Esophagus muscularis mucosa (tissue), 4 donors: Measurements from ENCODE around the gene PLCB3. TPM values are rescaled to one million over a fixed set of nuclear protein-coding genes. Genes with fewer than 3 reads are reported as not detected.
A peak's percentile ranks its signal among the peaks of the same experiment; 100 is the strongest.

Source experiments
- DNase-seq: peaks from one replicate; pipeline ENCODE4 v3.0.0-alpha.2; 2017; ENCODE audit errors: extremely low spot score
- H3K27ac ChIP-seq, 4 donors: fragments of 200-600 bp; sonication (generic); replicated peaks in 1 of 4; 1 replicate in 3 of 4; 2 replicates in 1 of 4; pipeline ENCODE4 v1.5.1; 2016 to 2019; ENCODE audit warnings: mild to moderate bottlenecking in 1 of 4
- H3K27me3 ChIP-seq, 4 donors: fragments of 200-600 bp; sonication (generic); one replicate each; pipeline versions ENCODE4 v1.5.1 to v1.6.0; 2016 to 2019
- H3K36me3 ChIP-seq, 4 donors: fragments of 200-600 bp; sonication (generic); one replicate each; pipeline ENCODE4 v1.5.1; 2016 to 2019
- H3K4me1 ChIP-seq, 4 donors: fragments of 200-600 bp; sonication (generic); one replicate each; pipeline ENCODE4 v1.5.1; 2016 to 2019
- H3K4me3 ChIP-seq, 4 donors: fragments of 200-600 bp; sonication (generic); 1 replicate in 2 of 4; 2 replicates in 2 of 4; pipeline ENCODE4 v1.5.1; 2016 to 2019; ENCODE audit warnings: mild to moderate bottlenecking in 4 of 4, moderate library complexity in 1 of 4
- H3K9me3 ChIP-seq, 4 donors: fragments of 200-600 bp; sonication (generic); 1 replicate in 3 of 4; 2 replicates in 1 of 4; pipeline ENCODE4 v1.5.1; 2016 to 2019
- CTCF ChIP-seq, 3 experiments: fragments of 200-600 bp in 2 of 3; fragments of 450-650 bp in 1 of 3; sonication (generic) in 2 of 3; IDR thresholded peaks; one replicate each; pipeline ENCODE4 v1.5.1; 2017 to 2019; ENCODE audit warnings: antibody characterized with exemption in 3 of 3, mild to moderate bottlenecking in 2 of 3, moderate library complexity in 1 of 3
- EP300 ChIP-seq: sonication (generic); formaldehyde crosslinking; IDR thresholded peaks from one replicate; pipeline ENCODE4 v1.6.1; 2017; ENCODE audit warnings: antibody characterized with exemption
- POLR2A ChIP-seq: fragments of 450-650 bp; IDR thresholded peaks from one replicate; pipeline ENCODE4 v1.6.1; 2017; ENCODE audit warnings: antibody characterized with exemption, moderate library complexity, mild to moderate bottlenecking, low read depth
- POLR2AphosphoS5 ChIP-seq, 2 donors: sonication (generic); formaldehyde crosslinking; IDR thresholded peaks; one replicate each; pipeline ENCODE4 v1.6.1; 2017; ENCODE audit warnings: antibody characterized with exemption in 2 of 2
- whole genome bisulfite sequencing: methylation state at CpG from one replicate; pipeline ENCODE4 v1.1.5; 2018; 5-methylcytosine and 5-hydroxymethylcytosine counted together
- intact Hi-C: fragments of 100-400 bp; cut with DNase I; formaldehyde crosslinking; loops from one replicate; pipeline ENCODE4 v1.15.1; 2023
- total RNA-seq, 4 donors: library from RNA; depleted of rRNA; stranded (reverse); fragments of >200 nt; gene quantifications; one replicate each; pipeline versions ENCODE4 v1.1.0 to v1.2.1, GENCODE V29; 2016

The PLCB3 gene
- total RNA-seq, 4 donors from 2014 or later, result 18.9 to 36.5 (median 25.3) TPM

- no peak for TF ChIP-seq EP300
- no peak for TF ChIP-seq CTCF (IDR thresholded peaks at IDR 0.05)
- no peak for TF ChIP-seq POLR2AphosphoS5 (IDR thresholded peaks at IDR 0.05)
- TF ChIP-seq POLR2A, result no peak
- 81% methylated on average over 15 of the region's 15 CpGs for WGBS
- no peak overlapping the region for H3K27ac ChIP-seq
- intact Hi-C loops, result loop anchor here (5.0 kb wide), 1 partner anchor 36 kb away; the partner anchor contains the start of gene CATSPERZ
- no peak overlapping the region for H3K4me3 ChIP-seq
- DNase-seq, result no peak
- peaks cover 22 to 61% (median 59%) of the 10 kb centered on the region in 4 donors for H3K36me3 ChIP-seq
- H3K27me3 ChIP-seq, result no peaks in the 10 kb centered on the region
- no peaks in the 10 kb centered on the region for H3K9me3 ChIP-seq
- peaks cover 22 to 24% (median 23%) of the 10 kb centered on the region in 4 donors for H3K4me1 ChIP-seq
These were observed 15.0 kb downstream of the PLCB3 start for GRCh38 chr11:64266339-64266738.

DNA sequence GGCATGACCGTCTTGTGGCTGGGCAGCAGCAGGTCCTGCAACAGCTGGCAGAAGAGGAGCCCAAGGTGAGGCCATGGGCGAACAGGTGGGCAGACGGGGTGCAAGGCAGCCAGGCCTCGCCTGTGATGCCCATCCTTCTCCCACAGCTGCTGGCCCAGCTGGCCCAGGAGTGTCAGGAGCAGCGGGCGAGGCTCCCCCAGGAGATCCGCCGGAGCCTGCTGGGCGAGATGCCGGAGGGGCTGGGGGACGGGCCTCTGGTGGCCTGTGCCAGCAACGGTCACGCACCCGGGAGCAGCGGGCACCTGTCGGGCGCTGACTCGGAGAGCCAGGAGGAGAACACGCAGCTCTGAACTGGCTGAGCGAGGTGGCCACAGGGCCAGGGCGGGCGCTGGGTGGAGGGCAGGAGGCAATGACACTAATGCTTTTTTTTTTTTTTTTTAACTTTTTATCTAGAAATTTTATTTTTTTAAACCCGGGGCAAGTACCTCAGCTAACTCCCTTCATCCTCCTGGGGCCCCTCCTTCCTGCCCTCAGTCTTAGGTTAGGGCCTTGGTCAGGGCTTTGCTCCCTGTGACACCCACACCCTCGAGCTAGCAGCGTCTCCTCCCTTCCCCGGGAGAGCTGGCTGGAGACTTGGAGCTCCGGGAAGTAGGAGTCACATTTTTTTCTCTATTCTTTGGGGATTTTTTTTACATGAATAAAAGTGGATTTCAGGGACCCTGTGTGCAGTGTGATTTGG, 16.0 kb downstream of the PLCB3 start:
- Histone ChIP-seq H3K27ac (peak overlapping the region; percentile 91 to 98 (median 96)), H3K9me3 (no peaks in the 10 kb centered on the region), H3K4me3 (no peak overlapping the region), H3K36me3 (peaks cover 13 to 51% (median 49%) of the 10 kb centered on the region in 4 donors), H3K27me3 (no peaks in the 10 kb centered on the region), H3K4me1 (peaks cover 32 to 33% (median 33%) of the 10 kb centered on the region in 4 donors)
- intact Hi-C loops, result loop anchor here (5.0 kb wide), 1 partner anchor 35 kb away; the partner anchor contains the start of gene CATSPERZ
- DNase-seq, result no peak
- no peak for TF ChIP-seq POLR2AphosphoS5 (IDR thresholded peaks at IDR 0.05)
- TF ChIP-seq EP300, result no peak
- no peak for TF ChIP-seq CTCF (IDR thresholded peaks at IDR 0.05)
- no peak for TF ChIP-seq POLR2A
- WGBS, result 72% methylated on average over 24 of the region's 27 CpGs

GRCh38 chr11:64268025-64268892, 16.9 kb downstream of the PLCB3 start:
- no peak for DNase-seq
- Histone ChIP-seq H3K4me3 (peak overlapping the region; percentile 70 to 81 (median 78)), H3K27ac (peak overlapping the region; percentile 91 to 98 (median 96)), H3K36me3 (peaks cover 9 to 43% (median 41%) of the 10 kb centered on the region in 4 donors), H3K4me1 (peaks cover 34 to 37% (median 35%) of the 10 kb centered on the region in 4 donors), H3K9me3 (no peaks in the 10 kb centered on the region), H3K27me3 (no peaks in the 10 kb centered on the region)
- WGBS, result 40% methylated on average over 17 of the region's 23 CpGs
- intact Hi-C loops, result loop anchor here (5.0 kb wide), 1 partner anchor 34 kb away; the partner anchor contains the start of gene CATSPERZ
- TF ChIP-seq EP300, result no peak
- TF ChIP-seq POLR2AphosphoS5 (IDR thresholded peaks at IDR 0.05), result no peak
- no peak for TF ChIP-seq POLR2A
- no peak for TF ChIP-seq CTCF (IDR thresholded peaks at IDR 0.05)

DNA sequence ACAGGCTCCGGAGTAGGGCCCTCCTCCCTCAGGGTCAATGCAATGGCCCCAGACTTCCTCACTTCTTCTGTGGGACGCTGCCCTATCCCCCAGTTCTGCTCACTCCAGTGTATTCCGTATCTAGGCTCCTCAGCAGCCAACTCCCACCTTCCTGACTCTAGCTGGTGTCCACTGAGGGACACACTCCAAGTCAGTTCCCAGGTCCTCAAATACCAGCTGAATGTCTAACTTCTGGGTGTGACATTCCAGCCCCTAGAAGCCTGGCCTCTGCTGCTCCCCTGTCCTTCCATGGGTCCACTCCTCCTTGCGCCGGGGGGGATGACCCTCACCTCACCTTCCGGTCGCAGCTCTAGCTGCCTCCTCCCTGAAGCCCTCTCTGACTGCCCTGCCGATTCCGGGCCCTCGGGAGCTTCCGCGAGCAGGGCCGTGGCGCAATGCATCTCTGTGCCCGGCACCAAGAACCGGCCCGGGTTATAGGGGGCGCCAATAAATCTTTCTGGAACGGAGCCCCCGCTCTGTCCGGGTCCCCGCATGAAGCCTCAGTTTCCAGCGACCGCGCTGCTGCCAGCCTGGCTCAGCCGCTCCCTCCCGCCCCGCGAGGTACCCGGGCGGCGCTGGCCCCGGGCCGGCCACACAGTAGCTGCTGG, 17.7 kb downstream of the PLCB3 start:
- peaks cover 8 to 36% (median 34%) of the 10 kb centered on the region in 4 donors for H3K36me3 ChIP-seq
- TF ChIP-seq POLR2A (no peak), POLR2AphosphoS5 (IDR thresholded peaks at IDR 0.05) (peak in 1 of 2 donors; percentile 45)
- DNase-seq, result no peak
- intact Hi-C loops, result loop anchor here (5.0 kb wide), 1 partner anchor 33 kb away; the partner anchor contains the start of gene CATSPERZ
- no peaks in the 10 kb centered on the region for H3K9me3 ChIP-seq
- peak overlapping the region; percentile 70 to 81 (median 78) for H3K4me3 ChIP-seq
- H3K4me1 ChIP-seq, result peaks cover 34 to 37% (median 36%) of the 10 kb centered on the region in 4 donors
- 4% methylated on average over 5 of the region's 34 CpGs for WGBS
- peak overlapping the region; percentile 91 to 98 (median 96) for H3K27ac ChIP-seq
- H3K27me3 ChIP-seq, result no peaks in the 10 kb centered on the region
